ENCODE results near the gene EXOC6B. TPM values are rescaled to one million over a fixed set of nuclear protein-coding genes. Genes with fewer than 3 reads are reported as not detected.

EXOC6B gene
- total RNA-seq, 1 experiment from 2014 or later: 34.3 TPM

DNA sequence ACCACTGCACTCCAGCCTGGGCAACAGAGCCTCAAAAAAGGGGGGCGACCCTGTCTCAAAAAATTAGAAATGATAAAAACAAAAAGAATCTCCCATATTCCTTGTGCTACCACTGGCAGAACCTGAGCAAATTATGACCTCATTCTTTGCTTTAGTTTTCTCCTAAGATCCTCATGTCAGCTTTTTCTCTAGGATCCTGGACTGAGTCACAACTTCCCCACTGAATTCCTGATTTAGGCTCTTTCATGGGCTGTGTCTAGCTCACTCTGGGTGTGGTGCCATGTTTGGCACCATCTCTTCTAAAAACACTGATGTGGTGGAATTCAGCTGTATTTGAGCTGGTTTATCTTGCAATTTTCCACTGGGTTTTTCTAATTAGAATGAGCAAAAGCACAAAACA lies 37.1 kb downstream of the EXOC6B start:
- no peak overlapping the region for H3K4me3 ChIP-seq
- intact Hi-C loops (cut with micrococcal nuclease; ENCODE audit: unreplicated experiment): no loop called here
- H3F3A ChIP-seq (ENCODE audit: insufficient read depth, low read depth): no peaks in the 10 kb centered on the region
- no TSS peak for BruUV-seq (replicated peaks)
- H3K4me2 ChIP-seq: no peak overlapping the region
- TF ChIP-seq EZH2 (IDR thresholded peaks at IDR 0.05; ENCODE audit: low read depth): no peak
- TF ChIP-seq, protein P1, sequence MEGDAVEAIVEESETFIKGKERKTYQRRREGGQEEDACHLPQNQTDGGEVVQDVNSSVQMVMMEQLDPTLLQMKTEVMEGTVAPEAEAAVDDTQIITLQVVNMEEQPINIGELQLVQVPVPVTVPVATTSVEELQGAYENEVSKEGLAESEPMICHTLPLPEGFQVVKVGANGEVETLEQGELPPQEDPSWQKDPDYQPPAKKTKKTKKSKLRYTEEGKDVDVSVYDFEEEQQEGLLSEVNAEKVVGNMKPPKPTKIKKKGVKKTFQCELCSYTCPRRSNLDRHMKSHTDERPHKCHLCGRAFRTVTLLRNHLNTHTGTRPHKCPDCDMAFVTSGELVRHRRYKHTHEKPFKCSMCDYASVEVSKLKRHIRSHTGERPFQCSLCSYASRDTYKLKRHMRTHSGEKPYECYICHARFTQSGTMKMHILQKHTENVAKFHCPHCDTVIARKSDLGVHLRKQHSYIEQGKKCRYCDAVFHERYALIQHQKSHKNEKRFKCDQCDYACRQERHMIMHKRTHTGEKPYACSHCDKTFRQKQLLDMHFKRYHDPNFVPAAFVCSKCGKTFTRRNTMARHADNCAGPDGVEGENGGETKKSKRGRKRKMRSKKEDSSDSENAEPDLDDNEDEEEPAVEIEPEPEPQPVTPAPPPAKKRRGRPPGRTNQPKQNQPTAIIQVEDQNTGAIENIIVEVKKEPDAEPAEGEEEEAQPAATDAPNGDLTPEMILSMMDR (conservative IDR thresholded peaks at IDR 0.05): no peak
- H3K27ac ChIP-seq: no peak overlapping the region
- H2AFZ ChIP-seq: no peak overlapping the region
- no peaks in the 10 kb centered on the region; the same call in none of the 2 replicates for H3K79me2 ChIP-seq (ENCODE audit: low read depth)
- ChIA-PET CTCF (no interaction called here), POLR2A (ENCODE audit: unreplicated experiment) (interaction anchor here (0.7 kb wide), 1 partner anchor 160 kb away, joined by 3 read pairs; no protein-coding TSS in a partner anchor)
- 0 out of 2 replicates have a peak, but pooled peaks cover 6% of the 10 kb centered on the region for H3K4me1 ChIP-seq (replicated peaks; ENCODE audit: insufficient read depth)
- H3K9me2 ChIP-seq (ENCODE audit: insufficient read depth): no peaks in the 10 kb centered on the region
- no peaks in the 10 kb centered on the region for H3K27me3 ChIP-seq (ENCODE audit: insufficient read depth, low read depth)
- H3K36me3 ChIP-seq (ENCODE audit: low read depth): no peaks in the 10 kb centered on the region
- H4K20me1 ChIP-seq (ENCODE audit: insufficient read depth): no peaks in the 10 kb centered on the region
- H3K9me3 ChIP-seq (ENCODE audit: insufficient read depth, low read depth): no peaks in the 10 kb centered on the region; the same call in 1 of the 2 replicates
- no peak for DNase-seq

DNA sequence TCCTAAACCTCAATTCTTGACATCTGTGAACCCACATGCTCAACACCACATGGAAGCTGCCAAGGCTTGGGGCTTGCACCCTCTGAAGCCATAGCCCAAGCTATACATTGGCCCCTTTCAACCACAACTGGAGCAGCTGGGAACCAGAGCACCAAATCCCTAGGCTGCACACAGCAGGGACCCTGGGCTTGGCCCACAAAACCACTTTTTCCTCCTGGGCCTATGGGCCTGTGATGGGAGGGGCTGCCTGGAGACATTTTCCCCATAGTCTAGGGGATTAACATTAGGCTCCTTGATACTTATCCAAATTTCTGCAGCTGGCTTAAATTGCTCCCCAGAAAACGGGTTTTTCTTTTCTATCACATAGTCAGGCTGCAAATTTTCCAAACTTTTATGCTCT lies 40.3 kb downstream of the EXOC6B start:
- BruUV-seq (replicated peaks): no TSS peak
- Histone ChIP-seq H2AFZ (no peak overlapping the region), H3K4me2 (no peak overlapping the region), H3K9me2 (ENCODE audit: insufficient read depth) (no peaks in the 10 kb centered on the region), H3K9me3 (ENCODE audit: insufficient read depth, low read depth) (no peaks in the 10 kb centered on the region; the same call in 1 of the 2 replicates), H3F3A (ENCODE audit: insufficient read depth, low read depth) (no peaks in the 10 kb centered on the region), H3K36me3 (ENCODE audit: low read depth) (no peaks in the 10 kb centered on the region), H3K27me3 (ENCODE audit: insufficient read depth, low read depth) (no peaks in the 10 kb centered on the region), H3K4me3 (no peak overlapping the region), H4K20me1 (ENCODE audit: insufficient read depth) (no peaks in the 10 kb centered on the region), H3K4me1 (replicated peaks; ENCODE audit: insufficient read depth) (0 out of 2 replicates have a peak, but pooled peaks cover 6% of the 10 kb centered on the region), H3K27ac (no peak overlapping the region), H3K79me2 (ENCODE audit: low read depth) (no peaks in the 10 kb centered on the region; the same call in none of the 2 replicates)
- TF ChIP-seq, protein P1 (conservative IDR thresholded peaks at IDR 0.05): no peak
- TF ChIP-seq EZH2 (IDR thresholded peaks at IDR 0.05; ENCODE audit: low read depth): no peak
- ChIA-PET CTCF (no interaction called here), POLR2A (ENCODE audit: unreplicated experiment) (no interaction called here)
- intact Hi-C loops (cut with micrococcal nuclease; ENCODE audit: unreplicated experiment): no loop called here
- DNase-seq: no peak

DNA sequence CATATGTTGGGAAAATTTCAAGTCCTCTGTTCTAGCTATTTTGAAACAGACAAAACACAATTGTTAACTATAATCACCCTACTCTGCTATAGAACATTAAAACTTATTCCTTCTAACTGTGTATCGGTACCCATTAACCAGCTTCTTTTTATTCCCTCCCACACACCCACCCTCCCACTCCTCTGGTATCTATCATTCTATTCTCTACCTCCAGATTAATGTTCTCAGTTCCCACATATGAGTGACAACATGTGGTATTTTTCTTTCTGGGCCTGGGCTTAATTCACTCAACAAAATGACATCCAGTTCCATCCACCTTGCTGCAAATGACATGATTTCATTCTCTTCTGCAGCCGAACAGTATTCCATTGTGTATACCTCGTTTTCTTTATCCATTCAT lies 43.3 kb downstream of the EXOC6B start:
- no TSS peak for BruUV-seq (replicated peaks)
- no peak for DNase-seq
- POLR2A ChIA-PET (ENCODE audit: unreplicated experiment): no interaction called here

More for the DNA sequence above, 43.3 kb downstream of the EXOC6B start:
- Histone ChIP-seq H3F3A (ENCODE audit: insufficient read depth, low read depth) (no peaks in the 10 kb centered on the region), H3K79me2 (ENCODE audit: low read depth) (no peaks in the 10 kb centered on the region; the same call in 1 of the 2 replicates), H3K27me3 (ENCODE audit: insufficient read depth, low read depth) (no peaks in the 10 kb centered on the region), H3K36me3 (ENCODE audit: low read depth) (no peaks in the 10 kb centered on the region), H4K20me1 (ENCODE audit: insufficient read depth) (no peaks in the 10 kb centered on the region), H3K4me3 (no peak overlapping the region), H3K9me3 (ENCODE audit: insufficient read depth, low read depth) (no peaks in the 10 kb centered on the region; the same call in 1 of the 2 replicates), H3K4me2 (no peak overlapping the region), H3K4me1 (replicated peaks; ENCODE audit: insufficient read depth) (no peaks in the 10 kb centered on the region), H3K9me2 (ENCODE audit: insufficient read depth) (no peaks in the 10 kb centered on the region), H3K27ac (no peak overlapping the region), H2AFZ (no peak overlapping the region)
- TF ChIP-seq, protein P1 (conservative IDR thresholded peaks at IDR 0.05): no peak
- no peak for TF ChIP-seq EZH2 (IDR thresholded peaks at IDR 0.05; ENCODE audit: low read depth)
- CTCF ChIA-PET: interaction anchor here (0.6 kb wide), 1 partner anchor 192 kb away, joined by 5 read pairs; no protein-coding TSS in a partner anchor
- intact Hi-C loops (cut with micrococcal nuclease; ENCODE audit: unreplicated experiment): no loop called here
